Ascending aorta (tissue), 2 donors: Measurements from ENCODE around the gene S100A12. TPM values are rescaled to one million over a fixed set of nuclear protein-coding genes. Genes with fewer than 3 reads are reported as not detected.

Experiments used
- DNase-seq, 2 donors: peaks; one replicate each; pipeline ENCODE4 v3.0.0-alpha.2; 2019; ENCODE audit warnings: low spot score in 2 of 2
- H3K27ac ChIP-seq, 2 donors: fragments of 200-600 bp; sonication (generic); one replicate each; pipeline ENCODE4 v1.5.1; 2016 to 2017; ENCODE audit warnings: mild to moderate bottlenecking in 1 of 2
- H3K27me3 ChIP-seq: fragments of 200-600 bp; sonication (generic); one replicate; pipeline ENCODE4 v1.5.1; 2017
- H3K36me3 ChIP-seq, 2 donors: fragments of 200-600 bp; sonication (generic); one replicate each; pipeline ENCODE4 v1.5.1; 2016
- H3K4me1 ChIP-seq, 2 donors: fragments of 200-600 bp; sonication (generic); one replicate each; pipeline ENCODE4 v1.5.1; 2016 to 2017; ENCODE audit warnings: mild to moderate bottlenecking in 1 of 2
- H3K4me3 ChIP-seq, 2 donors: fragments of 200-600 bp; sonication (generic); one replicate each; pipeline ENCODE4 v1.5.1; 2016 to 2017; ENCODE audit warnings: mild to moderate bottlenecking in 1 of 2
- H3K9me3 ChIP-seq, 2 donors: fragments of 200-600 bp; sonication (generic); one replicate each; pipeline ENCODE4 v1.5.1; 2016
- CTCF ChIP-seq, 3 experiments: fragments of 200-600 bp in 2 of 3; fragments of 450-650 bp in 1 of 3; sonication (generic) in 2 of 3; IDR thresholded peaks; one replicate each; pipeline ENCODE4 v1.5.1; 2016 to 2019; ENCODE audit warnings: antibody characterized with exemption in 3 of 3, mild to moderate bottlenecking in 1 of 3, moderate library complexity in 1 of 3
- intact Hi-C: fragments of 100-400 bp; cut with DNase I; formaldehyde crosslinking; loops from one replicate; pipeline ENCODE4 v1.15.1; 2023
- total RNA-seq: library from RNA; depleted of rRNA; stranded (reverse); fragments of >200 nt; gene quantifications from one replicate; pipeline ENCODE4 v1.1.0, GENCODE V29; 2016

S100A12 gene
- total RNA-seq, 1 donor from 2014 or later: not detected

- no peaks in the 10 kb centered on the region for H3K4me1 ChIP-seq
- no peak for TF ChIP-seq CTCF (IDR thresholded peaks at IDR 0.05)
- no peak overlapping the region for H3K27ac ChIP-seq
- no peaks in the 10 kb centered on the region for H3K36me3 ChIP-seq
- no peak for DNase-seq
- no peaks in the 10 kb centered on the region for H3K9me3 ChIP-seq
- H3K27me3 ChIP-seq: no peaks in the 10 kb centered on the region
- intact Hi-C loops: no loop called here
- no peak overlapping the region for H3K4me3 ChIP-seq
These were observed 35.1 kb downstream of the S100A12 start for GRCh38 chr1:153340356-153340755.

GRCh38 chr1:153339802-153340201 is 35.6 kb downstream of the S100A12 start:
- DNase-seq: no peak
- no peak for TF ChIP-seq CTCF (IDR thresholded peaks at IDR 0.05)

GRCh38 chr1:153337980-153338853 is 37.2 kb downstream of the S100A12 start:
- no peaks in the 10 kb centered on the region for H3K27me3 ChIP-seq
- H3K27ac ChIP-seq: no peak overlapping the region
- H3K36me3 ChIP-seq: no peaks in the 10 kb centered on the region
- H3K4me3 ChIP-seq: no peak overlapping the region
- no peak for TF ChIP-seq CTCF (IDR thresholded peaks at IDR 0.05)
- H3K4me1 ChIP-seq: no peaks in the 10 kb centered on the region
- no peaks in the 10 kb centered on the region for H3K9me3 ChIP-seq
- intact Hi-C loops: no loop called here
- no peak for DNase-seq

More at GRCh38 chr1:153339802-153340201, 35.6 kb downstream of the S100A12 start:
- H3K27ac ChIP-seq: no peak overlapping the region
- no peaks in the 10 kb centered on the region for H3K36me3 ChIP-seq
- H3K4me1 ChIP-seq: no peaks in the 10 kb centered on the region
- H3K9me3 ChIP-seq: no peaks in the 10 kb centered on the region
- no peaks in the 10 kb centered on the region for H3K27me3 ChIP-seq
- intact Hi-C loops: no loop called here
- no peak overlapping the region for H3K4me3 ChIP-seq

- Histone ChIP-seq H3K36me3 (no peaks in the 10 kb centered on the region), H3K4me3 (no peak overlapping the region), H3K9me3 (peaks cover 0 to 1% of the 10 kb centered on the region in 2 donors), H3K27me3 (no peaks in the 10 kb centered on the region), H3K4me1 (no peaks in the 10 kb centered on the region), H3K27ac (no peak overlapping the region)
- no peak for DNase-seq
- no peak for TF ChIP-seq CTCF (IDR thresholded peaks at IDR 0.05)
- intact Hi-C loops: no loop called here
These were observed 38.8 kb downstream of the S100A12 start for GRCh38 chr1:153336650-153337049.

GRCh38 chr1:153333902-153334301 is 41.5 kb downstream of the S100A12 start:
- DNase-seq: no peak
- intact Hi-C loops: no loop called here
- Histone ChIP-seq H3K27me3 (no peaks in the 10 kb centered on the region), H3K27ac (no peak overlapping the region), H3K36me3 (no peaks in the 10 kb centered on the region), H3K4me3 (no peak overlapping the region), H3K9me3 (peaks cover 0 to 13% of the 10 kb centered on the region in 2 donors), H3K4me1 (no peaks in the 10 kb centered on the region)
- no peak for TF ChIP-seq CTCF (IDR thresholded peaks at IDR 0.05)
